SHP77 (cell line): ENCODE results near the gene CEP20.

Source experiments
- DNase-seq, 2 experiments: peaks; one replicate each; lab custom pipeline; 2025; lab: John Stamatoyannopoulos, UW

Gene CEP20

GRCh38 chr16:15897834-15898254 is 9.4 kb upstream of the CEP20 start:
- DNase-seq, result no peak

- DNase-seq, result no peak
These were observed 8.8 kb upstream of the CEP20 start for GRCh38 chr16:15897121-15897780.

GRCh38 chr16:15894571-15895374 is 6.4 kb upstream of the CEP20 start:
- DNase-seq, result no peak

GRCh38 chr16:15891508-15891907 is 3.1 kb upstream of the CEP20 start:
- DNase-seq, result no peak

- DNase-seq, result no peak
These were observed 1.1 kb downstream of the CEP20 start for GRCh38 chr16:15887283-15887682.

GRCh38 chr16:15886078-15886477 is 2.3 kb downstream of the CEP20 start:
- DNase-seq, result no peak

- DNase-seq, result no peak
These were observed 2.8 kb downstream of the CEP20 start for GRCh38 chr16:15885560-15886001.

- DNase-seq, result no peak
These were observed 5.8 kb downstream of the CEP20 start for GRCh38 chr16:15882563-15882962.

GRCh38 chr16:15881794-15882379 is 6.5 kb downstream of the CEP20 start:
- DNase-seq, result no peak

- no peak for DNase-seq
These were observed 7.7 kb downstream of the CEP20 start for GRCh38 chr16:15880434-15881308.

- DNase-seq, result no peak
These were observed 9.1 kb downstream of the CEP20 start for GRCh38 chr16:15879255-15879811.

GRCh38 chr16:15876503-15876902 is 11.9 kb downstream of the CEP20 start:
- DNase-seq, result no peak

GRCh38 chr16:15874745-15875314 is 13.6 kb downstream of the CEP20 start:
- DNase-seq, result no peak

- DNase-seq, result no peak
These were observed 14.7 kb downstream of the CEP20 start for GRCh38 chr16:15873737-15874136.

GRCh38 chr16:15873301-15873700 is 15.1 kb downstream of the CEP20 start:
- no peak for DNase-seq

GRCh38 chr16:15870011-15870410 is 18.4 kb downstream of the CEP20 start:
- no peak for DNase-seq

GRCh38 chr16:15866451-15866850 is 22.0 kb downstream of the CEP20 start:
- no peak for DNase-seq

- no peak for DNase-seq
These were observed 22.7 kb downstream of the CEP20 start for GRCh38 chr16:15865742-15866141.

- no peak for DNase-seq
These were observed 23.5 kb downstream of the CEP20 start for GRCh38 chr16:15864939-15865338.

GRCh38 chr16:15861996-15862395 is 26.4 kb downstream of the CEP20 start:
- no peak for DNase-seq

- no peak for DNase-seq
These were observed 29.3 kb downstream of the CEP20 start for GRCh38 chr16:15858921-15859668.
